C4-2B (cell line): ENCODE measurements around the gene SHISAL1.

Source experiments
- CTCF ChIP-seq: fragments of 450-650 bp; conservative IDR thresholded peaks from 2 replicates; pipeline ENCODE4 v1.5.1; 2017; ENCODE audit warnings: mild to moderate bottlenecking
- ZFX ChIP-seq: fragments of 450-650 bp; IDR thresholded peaks from 2 replicates; pipeline ENCODE4 v1.6.1; 2017

- no peak for TF ChIP-seq CTCF
- TF ChIP-seq ZFX, result no peak
Measured at GRCh38 chr22:44360668-44361381, 48.1 kb upstream of the SHISAL1 start.
